Measurements from ENCODE around the gene ZNF786. TPM values are rescaled to one million over a fixed set of nuclear protein-coding genes. Genes with fewer than 3 reads are reported as not detected.
"Not testable (repeated sequence)": the region's sequence is repeated elsewhere in the genome, so short reads cannot be mapped to it uniquely, and the experiment has no call there.

Gene ZNF786
- total RNA-seq, 3 donors from 2014 or later, result 6.8 to 7.9 (median 7.3) TPM

DNA sequence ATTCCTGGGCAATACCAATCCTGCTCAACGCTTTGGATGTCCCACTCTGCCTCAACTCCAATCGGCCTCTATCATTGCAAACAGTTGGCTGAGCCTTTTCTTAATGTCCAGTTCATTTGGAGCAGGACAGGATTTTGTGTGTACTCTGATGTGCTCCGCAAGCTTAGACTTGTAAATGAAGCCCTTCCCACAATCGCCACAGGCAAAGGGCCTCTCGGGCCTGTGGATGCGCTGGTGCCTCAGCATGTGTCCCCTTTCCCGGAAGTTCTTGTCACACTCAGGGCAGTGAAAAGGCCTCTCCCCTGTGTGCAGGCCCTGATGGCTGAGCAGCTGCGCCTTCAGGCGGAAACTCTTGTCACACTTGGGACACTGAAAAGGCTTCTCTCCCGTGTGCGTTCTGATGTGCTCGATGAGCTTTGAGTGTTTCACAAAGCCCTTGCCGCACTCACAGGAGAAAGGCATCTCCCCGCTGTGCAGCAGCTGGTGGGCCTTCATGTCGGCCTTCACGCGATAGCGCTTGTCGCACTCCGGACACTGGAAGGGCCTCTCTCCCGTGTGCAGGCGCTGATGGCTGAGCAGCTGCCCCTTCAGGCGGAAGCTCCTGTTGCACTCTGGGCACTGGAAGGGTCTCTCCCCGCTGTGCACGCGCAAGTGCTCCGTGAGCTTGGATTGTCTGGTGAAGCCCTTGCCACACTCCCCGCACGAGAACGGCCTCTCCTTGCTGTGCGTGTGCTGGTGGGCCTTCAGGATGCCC, 20.0 kb downstream of the ZNF786 start:
- Mint-ChIP-seq H3K27me3 (ENCODE audit: low read depth) (no peaks in the 10 kb centered on the region), H3K36me3 (ENCODE audit: insufficient read depth) (peaks cover 15% of the 10 kb centered on the region), H3K9me3 (no peaks in the 10 kb centered on the region), H3K4me1 (ENCODE audit: low read depth) (peaks cover 6% of the 10 kb centered on the region), H3K4me3 (no peak overlapping the region)
- no peak for DNase-seq
- no peak for ATAC-seq

DNA sequence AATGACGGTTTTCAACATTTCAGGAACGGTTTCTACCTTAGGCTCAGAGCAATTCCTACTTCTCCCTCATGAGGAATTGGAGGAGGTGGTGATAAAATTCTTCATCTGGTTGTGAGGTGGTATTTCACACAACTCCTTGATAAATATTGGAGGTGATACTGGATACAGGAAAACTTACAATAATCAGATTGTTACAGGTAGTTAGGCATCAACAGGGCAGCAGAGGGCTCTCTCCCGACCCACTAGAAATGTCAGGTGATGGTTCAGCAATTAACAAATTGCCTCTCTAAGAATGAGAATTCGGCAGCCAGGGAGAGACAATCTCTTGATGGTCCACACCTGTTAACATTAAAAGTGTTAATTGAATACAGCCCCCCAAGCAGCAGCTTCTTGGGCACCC, 22.6 kb downstream of the ZNF786 start:
- Mint-ChIP-seq H3K27me3 (ENCODE audit: low read depth) (no peaks in the 10 kb centered on the region), H3K4me1 (ENCODE audit: low read depth) (peaks cover 3% of the 10 kb centered on the region), H3K4me3 (no peak overlapping the region), H3K9me3 (no peaks in the 10 kb centered on the region), H3K36me3 (ENCODE audit: insufficient read depth) (peaks cover 11% of the 10 kb centered on the region)
- DNase-seq, result no peak
- ATAC-seq, result no peak

DNA sequence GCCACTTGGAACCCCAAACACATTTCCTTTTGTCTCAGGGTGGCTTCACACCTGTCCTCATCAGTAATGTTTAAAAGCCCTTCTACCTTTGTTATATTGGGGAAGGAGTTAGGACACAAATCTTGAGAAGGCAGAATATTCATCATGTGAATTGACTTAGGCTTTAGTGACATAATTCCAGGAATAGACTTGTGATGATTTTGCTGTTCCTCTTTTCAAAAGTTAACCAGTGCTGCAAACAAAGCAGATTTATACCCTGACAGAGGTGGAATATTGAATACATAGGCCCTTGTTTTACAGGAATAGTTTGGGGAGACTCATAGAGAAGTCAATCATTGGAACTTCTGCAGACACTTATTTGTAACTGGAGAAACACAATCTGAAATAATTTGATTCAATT, 27.0 kb downstream of the ZNF786 start:
- Mint-ChIP-seq H3K4me3 (no peak overlapping the region), H3K36me3 (ENCODE audit: insufficient read depth) (peaks cover 4% of the 10 kb centered on the region), H3K9me3 (no peaks in the 10 kb centered on the region), H3K27me3 (ENCODE audit: low read depth) (no peaks in the 10 kb centered on the region), H3K4me1 (ENCODE audit: low read depth) (no peaks in the 10 kb centered on the region)
- no peak for ATAC-seq
- no peak for DNase-seq

DNA sequence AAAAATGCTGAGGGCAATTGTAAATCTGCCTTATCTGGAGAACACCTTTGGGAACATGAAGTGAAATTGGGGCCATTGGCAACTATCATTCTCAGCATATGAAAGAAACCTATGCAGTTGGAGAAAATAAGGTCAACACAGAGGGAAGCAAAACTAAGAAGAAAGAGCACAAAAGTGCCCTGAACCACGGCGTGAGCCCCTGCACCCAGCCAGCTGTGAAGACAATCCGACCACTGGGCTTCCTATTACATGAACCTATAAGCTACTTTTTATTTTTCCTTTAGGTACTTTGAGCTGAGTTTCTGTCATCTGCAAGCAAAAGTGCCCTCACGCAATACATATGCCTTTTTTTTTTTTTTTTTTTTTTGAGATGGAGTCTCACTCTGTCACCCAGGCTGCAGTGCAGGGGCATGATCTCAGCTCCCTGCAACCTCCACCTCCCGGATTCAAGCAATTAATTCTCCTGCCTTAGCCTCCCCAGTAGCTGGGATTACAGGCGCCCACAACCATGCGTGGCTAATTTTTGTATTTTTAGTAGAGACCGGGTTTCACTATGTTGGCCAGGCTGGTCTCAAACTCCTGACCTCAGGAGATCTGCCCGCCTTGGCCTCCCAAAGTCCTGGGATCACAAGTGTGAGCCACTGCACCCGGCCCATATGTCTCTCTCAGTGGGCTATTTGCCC, 28.2 kb downstream of the ZNF786 start:
- H3K4me1 Mint-ChIP-seq (ENCODE audit: low read depth); ATAC-seq; H3K27me3 Mint-ChIP-seq (ENCODE audit: low read depth); H3K9me3 Mint-ChIP-seq; DNase-seq; H3K36me3 Mint-ChIP-seq (ENCODE audit: insufficient read depth); H3K4me3 Mint-ChIP-seq: not testable (repeated sequence)

DNA sequence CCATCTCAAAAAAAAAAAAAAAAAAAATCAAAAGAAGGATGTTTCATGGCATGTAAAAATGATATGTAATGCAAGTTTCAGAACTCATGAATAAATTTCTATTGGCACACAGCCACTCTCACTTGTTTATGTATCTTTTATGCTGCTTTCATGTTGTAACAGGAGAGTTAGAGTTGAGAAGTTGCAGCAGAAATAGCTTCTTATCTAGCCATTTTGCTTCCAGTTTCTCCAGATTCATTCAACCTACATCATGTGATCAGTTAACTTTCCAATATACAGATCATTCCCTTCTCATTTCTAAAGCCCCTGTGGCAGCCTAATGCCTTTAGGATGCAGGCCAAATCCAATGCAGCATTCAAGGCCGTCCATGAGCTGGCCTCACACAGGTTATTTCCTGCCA, 30.4 kb downstream of the ZNF786 start:
- Mint-ChIP-seq H3K27me3 (ENCODE audit: low read depth) (no peaks in the 10 kb centered on the region), H3K9me3 (no peaks in the 10 kb centered on the region), H3K4me1 (ENCODE audit: low read depth) (no peaks in the 10 kb centered on the region), H3K4me3 (no peak overlapping the region), H3K36me3 (ENCODE audit: insufficient read depth) (no peaks in the 10 kb centered on the region)
- ATAC-seq (no peak), DNase-seq (no peak)

DNA sequence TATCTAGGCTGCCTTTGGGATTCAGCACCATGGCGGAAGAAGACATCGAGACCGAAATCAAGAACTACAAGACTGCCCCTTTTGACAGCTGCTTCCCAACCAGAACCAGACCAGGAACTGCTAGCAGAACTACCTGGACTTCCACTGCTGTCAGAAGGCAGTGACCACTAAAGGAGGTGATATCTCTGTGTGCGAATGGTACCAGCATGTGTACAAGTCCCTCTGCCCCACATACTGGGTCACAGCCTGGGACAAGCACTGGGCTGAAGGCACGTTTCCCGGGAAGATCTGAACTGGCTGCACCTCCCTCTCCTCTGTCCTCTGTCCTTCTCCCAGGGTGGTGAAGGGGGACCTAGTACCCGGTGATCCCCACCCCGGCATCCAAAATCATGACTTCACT, 36.6 kb downstream of the ZNF786 start:
- H3K4me1 Mint-ChIP-seq (ENCODE audit: low read depth), result no peaks in the 10 kb centered on the region
- no peaks in the 10 kb centered on the region for H3K9me3 Mint-ChIP-seq
- H3K4me3 Mint-ChIP-seq, result no peak overlapping the region
- H3K27me3 Mint-ChIP-seq (ENCODE audit: low read depth), result peaks cover 2% of the 10 kb centered on the region
- no peaks in the 10 kb centered on the region for H3K36me3 Mint-ChIP-seq (ENCODE audit: insufficient read depth)
- no peak for ATAC-seq
- DNase-seq, result no peak

DNA sequence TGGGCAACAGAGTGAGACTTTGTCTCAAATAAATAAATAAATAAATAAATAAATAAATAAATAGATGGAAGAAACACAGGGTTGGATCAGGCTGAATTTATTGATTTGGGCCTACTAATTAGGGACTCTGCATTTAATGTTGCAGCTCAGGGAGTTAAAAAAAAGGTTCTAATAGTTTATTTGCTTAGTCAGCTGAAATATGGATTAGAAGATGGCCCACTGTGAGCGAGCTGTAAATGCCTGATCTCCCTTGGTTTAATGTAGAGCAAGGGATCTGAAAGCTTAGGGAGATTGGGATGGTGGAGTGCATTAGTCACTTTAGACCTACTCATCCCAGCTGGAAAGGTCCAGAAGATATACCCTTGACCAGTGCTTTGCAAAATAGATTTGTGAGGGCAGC, 37.1 kb downstream of the ZNF786 start:
- Mint-ChIP-seq H3K4me3 (no peak overlapping the region), H3K27me3 (ENCODE audit: low read depth) (peaks cover 2% of the 10 kb centered on the region), H3K36me3 (ENCODE audit: insufficient read depth) (no peaks in the 10 kb centered on the region), H3K4me1 (ENCODE audit: low read depth) (no peaks in the 10 kb centered on the region), H3K9me3 (no peaks in the 10 kb centered on the region)
- ATAC-seq (no peak), DNase-seq (no peak)

DNA sequence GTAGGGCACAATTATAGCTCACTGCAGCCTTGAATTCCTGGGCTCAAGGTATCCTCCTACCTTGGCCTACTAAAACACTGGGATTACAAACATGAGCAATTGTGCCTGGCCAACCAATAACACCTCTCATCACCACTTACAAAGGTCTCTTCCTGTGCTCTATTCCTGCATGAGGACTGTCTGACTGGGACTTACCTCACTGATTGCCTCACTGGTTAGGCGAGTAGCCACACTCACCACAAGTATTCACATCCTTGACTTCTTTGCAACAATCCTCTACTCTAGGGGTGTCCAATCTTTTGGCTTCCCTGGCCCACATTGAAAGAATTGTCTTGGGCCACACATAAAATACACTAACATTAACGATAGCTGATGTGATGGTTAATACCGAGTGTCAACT, 39.6 kb downstream of the ZNF786 start:
- H3K9me3 Mint-ChIP-seq, result no peaks in the 10 kb centered on the region
- H3K27me3 Mint-ChIP-seq (ENCODE audit: low read depth), result peaks cover 2% of the 10 kb centered on the region
- ATAC-seq, result no peak
- no peaks in the 10 kb centered on the region for H3K36me3 Mint-ChIP-seq (ENCODE audit: insufficient read depth)
- H3K4me1 Mint-ChIP-seq (ENCODE audit: low read depth), result no peaks in the 10 kb centered on the region
- no peak for DNase-seq
- H3K4me3 Mint-ChIP-seq, result no peak overlapping the region

DNA sequence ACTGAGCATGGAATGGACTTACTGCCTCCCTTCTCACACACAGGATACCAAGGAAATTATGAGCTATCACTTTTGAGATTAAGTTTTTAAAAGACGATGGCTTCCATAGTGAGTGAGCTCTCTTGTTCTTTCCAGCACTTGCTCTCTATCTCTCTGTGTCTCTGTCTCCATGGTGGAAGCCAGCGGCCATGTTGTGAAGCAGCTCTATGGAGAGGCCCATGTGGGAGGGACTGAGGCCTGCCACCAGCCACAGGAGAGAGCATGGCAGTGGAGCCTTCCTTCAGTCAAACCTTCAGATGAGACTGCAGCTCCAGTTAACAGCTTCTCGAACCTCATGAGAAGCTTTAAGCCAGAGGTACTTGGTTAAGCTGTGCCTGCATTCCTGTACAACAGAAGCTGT, 41.7 kb downstream of the ZNF786 start:
- no peak for DNase-seq
- H3K4me1 Mint-ChIP-seq (ENCODE audit: low read depth), result no peaks in the 10 kb centered on the region
- H3K9me3 Mint-ChIP-seq, result no peaks in the 10 kb centered on the region
- no peaks in the 10 kb centered on the region for H3K36me3 Mint-ChIP-seq (ENCODE audit: insufficient read depth)
- ATAC-seq, result no peak
- H3K27me3 Mint-ChIP-seq (ENCODE audit: low read depth), result peaks cover 2% of the 10 kb centered on the region
- H3K4me3 Mint-ChIP-seq, result no peak overlapping the region

DNA sequence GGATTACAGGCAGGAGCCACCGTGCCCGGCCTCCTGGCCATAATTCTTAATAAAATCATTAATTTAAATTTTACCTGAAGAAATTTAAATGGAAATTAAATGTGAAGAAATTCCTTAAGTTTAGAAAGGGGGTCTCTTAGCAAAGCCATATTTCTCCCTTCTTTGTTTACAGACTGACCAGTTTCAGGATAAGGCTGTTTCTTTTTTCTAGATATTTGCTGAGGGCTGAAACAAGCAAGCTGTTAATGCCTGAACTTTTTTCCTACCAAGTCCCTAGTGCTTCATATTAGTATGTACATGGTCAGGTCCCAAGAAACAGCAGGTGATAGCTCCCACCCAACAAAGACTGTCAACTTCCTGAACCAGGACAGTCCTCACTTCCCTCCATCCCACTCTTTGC, 44.1 kb downstream of the ZNF786 start:
- DNase-seq (no peak), ATAC-seq (no peak)
- Mint-ChIP-seq H3K4me1 (ENCODE audit: low read depth) (no peaks in the 10 kb centered on the region), H3K27me3 (ENCODE audit: low read depth) (peaks cover 2% of the 10 kb centered on the region), H3K4me3 (no peak overlapping the region), H3K9me3 (no peaks in the 10 kb centered on the region), H3K36me3 (ENCODE audit: insufficient read depth) (no peaks in the 10 kb centered on the region)

DNA sequence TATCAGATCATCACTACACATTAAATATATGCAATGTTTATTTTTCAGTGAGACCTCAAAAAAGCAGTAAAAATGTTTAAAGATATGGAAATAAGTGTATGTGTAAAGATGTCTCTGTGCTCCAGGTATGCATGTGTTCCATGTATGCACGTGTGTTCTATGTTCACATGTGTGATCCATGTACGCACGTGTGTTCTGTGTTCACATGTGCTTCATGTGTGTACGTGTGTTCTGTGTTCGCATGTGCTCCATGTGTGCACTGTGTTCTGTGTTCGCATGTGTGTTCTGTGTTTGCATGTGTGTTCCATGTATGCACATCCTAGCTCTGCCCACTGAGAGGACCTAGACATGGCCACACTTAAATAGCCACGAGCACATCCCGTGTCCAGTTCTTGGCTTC, 46.6 kb downstream of the ZNF786 start:
- H3K27me3 Mint-ChIP-seq (ENCODE audit: low read depth), result no peaks in the 10 kb centered on the region
- no peaks in the 10 kb centered on the region for H3K36me3 Mint-ChIP-seq (ENCODE audit: insufficient read depth)
- ATAC-seq, result no peak
- DNase-seq, result no peak
- no peaks in the 10 kb centered on the region for H3K4me1 Mint-ChIP-seq (ENCODE audit: low read depth)
- no peak overlapping the region for H3K4me3 Mint-ChIP-seq
- no peaks in the 10 kb centered on the region for H3K9me3 Mint-ChIP-seq

DNA sequence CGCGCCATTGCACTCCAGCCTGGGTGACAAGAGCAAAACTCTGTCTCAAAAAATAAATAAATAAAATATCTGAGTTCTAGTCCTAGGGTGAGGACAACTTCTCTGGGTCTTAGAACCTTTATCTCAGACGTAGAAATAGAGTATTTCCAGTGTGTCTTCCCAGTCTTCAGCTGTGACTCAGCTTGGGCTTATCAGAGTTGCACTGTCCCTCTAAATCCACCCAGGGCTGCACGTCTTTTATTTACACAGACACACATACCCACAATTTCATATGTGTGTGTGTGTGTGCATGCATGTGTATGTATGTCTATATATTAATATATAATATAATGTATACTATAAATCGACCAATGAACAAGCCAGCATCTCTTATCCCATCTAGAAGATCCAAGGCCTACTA, 49.2 kb downstream of the ZNF786 start:
- no peaks in the 10 kb centered on the region for H3K27me3 Mint-ChIP-seq (ENCODE audit: low read depth)
- H3K4me3 Mint-ChIP-seq, result no peak overlapping the region
- no peaks in the 10 kb centered on the region for H3K4me1 Mint-ChIP-seq (ENCODE audit: low read depth)
- ATAC-seq (no peak), DNase-seq (no peak)
- peaks cover 4% of the 10 kb centered on the region for H3K9me3 Mint-ChIP-seq
- H3K36me3 Mint-ChIP-seq (ENCODE audit: insufficient read depth), result no peaks in the 10 kb centered on the region

DNA sequence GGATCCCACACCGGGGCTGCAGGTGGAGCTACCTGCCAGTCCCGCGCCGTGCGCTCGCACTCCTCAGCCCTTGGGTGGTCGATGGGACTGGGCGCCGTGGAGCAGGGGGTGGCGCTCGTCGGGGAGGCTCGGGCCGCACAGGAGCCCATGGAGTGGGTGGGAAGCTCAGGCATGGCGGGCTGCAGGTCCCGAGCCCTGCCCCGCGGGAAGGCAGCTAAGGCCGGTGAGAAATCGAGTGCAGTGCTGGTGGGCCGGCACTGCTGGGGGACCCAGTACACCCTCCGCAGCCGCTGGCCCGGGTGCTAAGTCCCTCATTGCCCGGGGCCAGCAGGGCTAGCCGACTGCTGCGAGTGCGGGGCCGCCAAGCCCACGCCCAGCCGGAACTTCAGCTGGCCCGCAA, 51.9 kb downstream of the ZNF786 start:
- not testable (repeated sequence) for H3K27me3 Mint-ChIP-seq (ENCODE audit: low read depth); H3K36me3 Mint-ChIP-seq (ENCODE audit: insufficient read depth); DNase-seq; H3K4me3 Mint-ChIP-seq; H3K4me1 Mint-ChIP-seq (ENCODE audit: low read depth); ATAC-seq; H3K9me3 Mint-ChIP-seq

DNA sequence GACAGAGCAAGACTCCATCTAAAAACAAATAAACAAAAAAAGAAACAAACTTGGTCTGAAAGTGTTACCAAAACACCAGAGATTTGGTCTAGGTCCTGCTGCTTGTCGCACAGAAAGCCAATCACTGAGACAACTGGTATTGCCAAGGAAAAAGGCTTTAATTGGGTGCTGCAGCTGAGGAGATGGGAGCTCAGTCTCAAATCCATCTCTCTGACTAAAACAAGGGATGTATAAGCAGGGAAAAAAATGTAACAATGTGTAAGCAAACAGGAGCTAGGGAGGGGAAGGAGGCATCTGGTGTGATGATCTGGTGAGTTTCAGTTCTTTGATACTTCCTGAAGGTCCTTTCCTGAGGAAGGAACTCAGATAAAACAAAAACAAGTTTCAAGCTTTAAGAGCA, 53.8 kb downstream of the ZNF786 start:
- no peak for ATAC-seq
- Mint-ChIP-seq H3K27me3 (ENCODE audit: low read depth) (no peaks in the 10 kb centered on the region), H3K36me3 (ENCODE audit: insufficient read depth) (no peaks in the 10 kb centered on the region), H3K9me3 (peaks cover 4% of the 10 kb centered on the region), H3K4me3 (no peak overlapping the region), H3K4me1 (ENCODE audit: low read depth) (no peaks in the 10 kb centered on the region)
- DNase-seq, result no peak

DNA sequence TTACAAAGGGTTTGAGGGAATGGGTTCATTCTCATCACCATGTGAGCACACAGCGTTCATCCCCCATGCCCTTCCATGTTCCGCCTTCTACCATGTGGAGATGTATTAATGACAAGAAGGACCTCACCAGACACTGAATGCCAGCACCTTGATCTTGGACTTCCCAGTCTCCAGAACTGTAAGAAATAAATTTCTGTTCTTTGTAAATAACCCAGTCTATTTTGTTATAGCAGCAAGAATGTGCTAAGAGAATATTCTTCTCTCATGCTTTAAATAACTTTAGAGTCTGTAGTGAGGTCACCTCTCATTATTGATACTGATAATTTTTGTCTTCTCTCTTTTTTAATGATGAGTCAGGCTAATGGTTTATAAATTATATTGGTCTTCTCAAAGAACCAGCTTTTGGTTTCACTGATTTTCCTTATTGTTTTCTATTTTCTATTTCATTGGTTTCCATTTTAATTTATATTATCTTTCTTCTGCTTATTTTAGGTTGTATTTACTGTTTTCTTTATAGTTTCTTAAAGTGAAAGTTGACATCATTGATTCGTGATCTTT, 59.1 kb downstream of the ZNF786 start:
- no peaks in the 10 kb centered on the region for H3K9me3 Mint-ChIP-seq
- H3K4me1 Mint-ChIP-seq (ENCODE audit: low read depth), result peaks cover 15% of the 10 kb centered on the region
- no peaks in the 10 kb centered on the region for H3K36me3 Mint-ChIP-seq (ENCODE audit: insufficient read depth)
- H3K4me3 Mint-ChIP-seq, result no peak overlapping the region
- DNase-seq (no peak), ATAC-seq (no peak)
- no peaks in the 10 kb centered on the region for H3K27me3 Mint-ChIP-seq (ENCODE audit: low read depth)
